K562 (cell line): Measurements from ENCODE around the gene LMO7.

ENCODE experiments used
- ERF ChIP-seq: fragments of 450-650 bp; formaldehyde crosslinking; IDR thresholded peaks from 2 replicates; pipeline ENCODE4 v1.4.0; 2020; ENCODE audit warnings: mild to moderate bottlenecking, mixed read lengths
- ETV6 ChIP-seq, 3 experiments: fragments of 150-350 bp in 1 of 3; sonication (generic) in 1 of 3; formaldehyde crosslinking in 1 of 3; IDR thresholded peaks; 2 replicates each; pipeline versions ENCODE4 v1.6.1 to v1.8.0; 2014 to 2022; ENCODE audit warnings: borderline replicate concordance in 2 of 3, low read depth in 2 of 3, antibody characterized with exemption in 1 of 3, low read length in 1 of 3, mild to moderate bottlenecking in 1 of 3, missing genetic modification reagents in 1 of 3
- ZNF584 ChIP-seq: fragments of 200-800 bp; sonication (Bioruptor generic); IDR thresholded peaks from 2 replicates; pipeline ENCODE4 v1.6.1; 2016; ENCODE audit warnings: low read depth, mild to moderate bottlenecking, missing genetic modification characterization, missing compliant biosample characterization
- TF ChIP-seq, protein P1 (sequence below), 3 experiments: IDR thresholded peaks in 2 of 3; conservative IDR thresholded peaks in 1 of 3; 2 replicates each; pipeline ENCODE4 v1.5.1; 2011 to 2012; ENCODE audit warnings: low read length in 3 of 3, mild to moderate bottlenecking in 3 of 3, control low read depth in 2 of 3, improper control_type of control experiment in 1 of 3, inconsistent platforms in 1 of 3, low read depth in 1 of 3, mixed read lengths in 1 of 3, moderate library complexity in 1 of 3; ENCODE audit not compliant: insufficient read depth in 2 of 3

- TF ChIP-seq ETV6 (IDR thresholded peaks at IDR 0.05; ENCODE audit: borderline replicate concordance in 1 of 2, low read depth in 2 of 2, low read length in 1 of 2) (no peak), ETV6 (CRISPR knock-in tag; IDR thresholded peaks at IDR 0.05; ENCODE audit: borderline replicate concordance) (no peak), ZNF584 (CRISPR knock-in tag) (no peak), ERF (CRISPR knock-in tag) (no peak)
- TF ChIP-seq, protein P1, sequence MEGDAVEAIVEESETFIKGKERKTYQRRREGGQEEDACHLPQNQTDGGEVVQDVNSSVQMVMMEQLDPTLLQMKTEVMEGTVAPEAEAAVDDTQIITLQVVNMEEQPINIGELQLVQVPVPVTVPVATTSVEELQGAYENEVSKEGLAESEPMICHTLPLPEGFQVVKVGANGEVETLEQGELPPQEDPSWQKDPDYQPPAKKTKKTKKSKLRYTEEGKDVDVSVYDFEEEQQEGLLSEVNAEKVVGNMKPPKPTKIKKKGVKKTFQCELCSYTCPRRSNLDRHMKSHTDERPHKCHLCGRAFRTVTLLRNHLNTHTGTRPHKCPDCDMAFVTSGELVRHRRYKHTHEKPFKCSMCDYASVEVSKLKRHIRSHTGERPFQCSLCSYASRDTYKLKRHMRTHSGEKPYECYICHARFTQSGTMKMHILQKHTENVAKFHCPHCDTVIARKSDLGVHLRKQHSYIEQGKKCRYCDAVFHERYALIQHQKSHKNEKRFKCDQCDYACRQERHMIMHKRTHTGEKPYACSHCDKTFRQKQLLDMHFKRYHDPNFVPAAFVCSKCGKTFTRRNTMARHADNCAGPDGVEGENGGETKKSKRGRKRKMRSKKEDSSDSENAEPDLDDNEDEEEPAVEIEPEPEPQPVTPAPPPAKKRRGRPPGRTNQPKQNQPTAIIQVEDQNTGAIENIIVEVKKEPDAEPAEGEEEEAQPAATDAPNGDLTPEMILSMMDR (IDR thresholded peaks at IDR 0.05 in 2 of 3, conservative IDR thresholded peaks at IDR 0.05 in 1 of 3; ENCODE audit: insufficient read depth in 2 of 3, low read depth in 1 of 3, low read length in 3 of 3): no peak
Observed at GRCh38 chr13:75790198-75790970, 154.3 kb downstream of the LMO7 start.
